Activated CD4-positive, alpha-beta T cell treated with anti-CD3 and anti-CD28 coated beads for 36 hours (primary cell): ENCODE measurements around the gene EPN2. TPM values are rescaled to one million over a fixed set of nuclear protein-coding genes. Genes with fewer than 3 reads are reported as not detected.

Experiments used
- ATAC-seq: fragments of 200-7000 bp; cut with Tn5 transposase; one replicate; pipeline ENCODE4 v1.10.0; 2021; ENCODE audit warnings: mild to moderate bottlenecking, moderate library complexity
- CTCF ChIA-PET: fragments of 350-600 bp; sonication (Branson Sonifier 250); formaldehyde crosslinking; loops from one replicate; lab custom pipeline; 2021; ENCODE audit warnings: antibody characterized with exemption; lab: Charles Lee
- POLR2A ChIA-PET: fragments of 350-600 bp; sonication (Branson Sonifier 250); formaldehyde crosslinking; loops from one replicate; lab custom pipeline; 2021; ENCODE audit warnings: antibody characterized with exemption, inconsistent platforms; lab: Charles Lee
- DNase-seq: peaks from one replicate; pipeline ENCODE4 v3.0.0-alpha.2; 2020
- H3K27ac Mint-ChIP-seq: one replicate; pipeline ENCODE4 v1.8.0; 2021; ENCODE audit warnings: mixed read lengths
- H3K27me3 Mint-ChIP-seq: one replicate; pipeline ENCODE4 v1.8.0; 2021; ENCODE audit warnings: mixed read lengths
- H3K36me3 Mint-ChIP-seq: one replicate; pipeline ENCODE4 v1.8.0; 2021; ENCODE audit warnings: low read depth, mixed read lengths
- H3K4me1 Mint-ChIP-seq: one replicate; pipeline ENCODE4 v1.8.0; 2021; ENCODE audit warnings: mixed read lengths
- H3K4me3 Mint-ChIP-seq: one replicate; pipeline ENCODE4 v1.8.0; 2021; ENCODE audit warnings: mild to moderate bottlenecking, moderate library complexity, mixed read lengths
- H3K9me3 Mint-ChIP-seq: one replicate; pipeline ENCODE4 v1.8.0; 2021; ENCODE audit warnings: low read depth, mixed read lengths
- intact Hi-C, 2 experiments: fragments of 100-400 bp; cut with DNase I in 1 of 2; cut with micrococcal nuclease in 1 of 2; formaldehyde crosslinking; loops; one replicate each; pipeline versions ENCODE4 v1.14.2 to v1.15.1; 2022 to 2024; cut with DNase I, micrococcal nuclease
- total RNA-seq, 2 experiments: library from RNA; stranded (reverse); gene quantifications; one replicate each; pipeline ENCODE4 v1.2.3, GENCODE V29; 2021

EPN2 gene
- total RNA-seq, 2 experiments from 2014 or later: 6.8 to 8.2 TPM

GRCh38 chr17:19307521-19307920 lies 70.4 kb downstream of the EPN2 start:
- H3K4me1 Mint-ChIP-seq: peaks cover 20% of the 10 kb centered on the region
- no peak overlapping the region for H3K4me3 Mint-ChIP-seq
- peaks cover 3% of the 10 kb centered on the region for H3K36me3 Mint-ChIP-seq
- H3K9me3 Mint-ChIP-seq: no peaks in the 10 kb centered on the region
- intact Hi-C loops: no loop called here
- DNase-seq (no peak), ATAC-seq (no peak)
- ChIA-PET POLR2A (interaction anchor here (0.7 kb wide), 1 partner anchor 415 kb away, joined by 3 read pairs; no protein-coding TSS in a partner anchor), CTCF (interaction anchor here (1.4 kb wide), 1 partner anchor 51 kb away, joined by 3 read pairs; no protein-coding TSS in a partner anchor)
- peaks cover 32% of the 10 kb centered on the region for H3K27me3 Mint-ChIP-seq
- no peak overlapping the region for H3K27ac Mint-ChIP-seq

GRCh38 chr17:19308398-19308797 lies 71.2 kb downstream of the EPN2 start:
- Mint-ChIP-seq H3K36me3 (peaks cover 8% of the 10 kb centered on the region), H3K27me3 (peaks cover 32% of the 10 kb centered on the region), H3K4me1 (peaks cover 20% of the 10 kb centered on the region), H3K27ac (no peak overlapping the region), H3K4me3 (no peak overlapping the region), H3K9me3 (no peaks in the 10 kb centered on the region)
- POLR2A ChIA-PET: no interaction called here
- CTCF ChIA-PET: interaction anchor here (1.4 to 1.6 kb wide), 2 partner anchors 30 to 52 kb away, joined by 3 to 4 read pairs; no protein-coding TSS in a partner anchor
- intact Hi-C loops: no loop called here
- ATAC-seq: no peak
- no peak for DNase-seq

GRCh38 chr17:19309701-19310100 lies 72.5 kb downstream of the EPN2 start:
- H3K9me3 Mint-ChIP-seq: no peaks in the 10 kb centered on the region
- intact Hi-C loops: no loop called here
- CTCF ChIA-PET: interaction anchor here (1.6 kb wide), 1 partner anchor 29 kb away, joined by 4 read pairs; no protein-coding TSS in a partner anchor
- no peak overlapping the region for H3K27ac Mint-ChIP-seq
- H3K4me3 Mint-ChIP-seq: no peak overlapping the region
- DNase-seq (no peak), ATAC-seq (no peak)
- POLR2A ChIA-PET: interaction anchor here (0.6 kb wide), 1 partner anchor 13 kb away, joined by 3 read pairs; no protein-coding TSS in a partner anchor
- H3K27me3 Mint-ChIP-seq: peaks cover 32% of the 10 kb centered on the region
- peaks cover 20% of the 10 kb centered on the region for H3K4me1 Mint-ChIP-seq
- peaks cover 9% of the 10 kb centered on the region for H3K36me3 Mint-ChIP-seq

GRCh38 chr17:19310151-19310550 lies 73.0 kb downstream of the EPN2 start:
- CTCF ChIA-PET: no interaction called here
- POLR2A ChIA-PET: no interaction called here

GRCh38 chr17:19311016-19311415 lies 73.8 kb downstream of the EPN2 start:
- intact Hi-C loops: no loop called here
- H3K27ac Mint-ChIP-seq: no peak overlapping the region
- POLR2A ChIA-PET: no interaction called here
- H3K36me3 Mint-ChIP-seq: peaks cover 10% of the 10 kb centered on the region
- H3K9me3 Mint-ChIP-seq: no peaks in the 10 kb centered on the region
- CTCF ChIA-PET: no interaction called here
- peaks cover 25% of the 10 kb centered on the region for H3K27me3 Mint-ChIP-seq
- ATAC-seq (no peak), DNase-seq (no peak)
- no peak overlapping the region for H3K4me3 Mint-ChIP-seq
- H3K4me1 Mint-ChIP-seq: peaks cover 10% of the 10 kb centered on the region

More at GRCh38 chr17:19310151-19310550, 73.0 kb downstream of the EPN2 start:
- DNase-seq (no peak), ATAC-seq (no peak)
- H3K36me3 Mint-ChIP-seq: peaks cover 10% of the 10 kb centered on the region
- H3K27me3 Mint-ChIP-seq: peaks cover 31% of the 10 kb centered on the region
- H3K9me3 Mint-ChIP-seq: no peaks in the 10 kb centered on the region
- intact Hi-C loops: no loop called here
- peaks cover 18% of the 10 kb centered on the region for H3K4me1 Mint-ChIP-seq
- no peak overlapping the region for H3K27ac Mint-ChIP-seq
- no peak overlapping the region for H3K4me3 Mint-ChIP-seq

- Mint-ChIP-seq H3K9me3 (no peaks in the 10 kb centered on the region), H3K27me3 (peaks cover 23% of the 10 kb centered on the region), H3K4me1 (peaks cover 4% of the 10 kb centered on the region), H3K36me3 (peaks cover 10% of the 10 kb centered on the region), H3K27ac (no peak overlapping the region), H3K4me3 (no peak overlapping the region)
- intact Hi-C loops: no loop called here
- ATAC-seq (no peak), DNase-seq (no peak)
- POLR2A ChIA-PET: no interaction called here
- CTCF ChIA-PET: no interaction called here
Observed at GRCh38 chr17:19311421-19312215, 74.5 kb downstream of the EPN2 start.

GRCh38 chr17:19312406-19312805 lies 75.2 kb downstream of the EPN2 start:
- no peak for DNase-seq
- CTCF ChIA-PET: no interaction called here
- Mint-ChIP-seq H3K4me3 (no peak overlapping the region), H3K27ac (no peak overlapping the region), H3K36me3 (peaks cover 10% of the 10 kb centered on the region), H3K4me1 (no peaks in the 10 kb centered on the region), H3K9me3 (no peaks in the 10 kb centered on the region), H3K27me3 (peaks cover 20% of the 10 kb centered on the region)
- intact Hi-C loops: no loop called here
- ATAC-seq: no peak
- POLR2A ChIA-PET: no interaction called here

GRCh38 chr17:19313066-19313745 lies 76.0 kb downstream of the EPN2 start:
- Mint-ChIP-seq H3K27me3 (peaks cover 17% of the 10 kb centered on the region), H3K9me3 (no peaks in the 10 kb centered on the region), H3K27ac (no peak overlapping the region), H3K36me3 (peaks cover 12% of the 10 kb centered on the region), H3K4me3 (no peak overlapping the region), H3K4me1 (no peaks in the 10 kb centered on the region)
- POLR2A ChIA-PET: no interaction called here
- DNase-seq (no peak), ATAC-seq (no peak)
- intact Hi-C loops: no loop called here
- CTCF ChIA-PET: no interaction called here

GRCh38 chr17:19313746-19314651 lies 76.8 kb downstream of the EPN2 start:
- ChIA-PET CTCF (interaction anchor here (1.0 kb wide), 1 partner anchor 19 kb away, joined by 3 read pairs; no protein-coding TSS in a partner anchor), POLR2A (no interaction called here)
- peaks cover 13% of the 10 kb centered on the region for H3K27me3 Mint-ChIP-seq

GRCh38 chr17:19315104-19315503 lies 77.9 kb downstream of the EPN2 start:
- Mint-ChIP-seq H3K27ac (no peak overlapping the region), H3K27me3 (peaks cover 7% of the 10 kb centered on the region), H3K36me3 (peaks cover 10% of the 10 kb centered on the region), H3K4me1 (no peaks in the 10 kb centered on the region), H3K4me3 (no peak overlapping the region), H3K9me3 (no peaks in the 10 kb centered on the region)
- intact Hi-C loops: no loop called here
- no peak for DNase-seq
- CTCF ChIA-PET: interaction anchor here (1.0 kb wide), 1 partner anchor 18 kb away, joined by 3 read pairs; no protein-coding TSS in a partner anchor
- POLR2A ChIA-PET: no interaction called here
- no peak for ATAC-seq

More at GRCh38 chr17:19313746-19314651, 76.8 kb downstream of the EPN2 start:
- no peak overlapping the region for H3K27ac Mint-ChIP-seq
- ATAC-seq (no peak), DNase-seq (no peak)
- H3K4me1 Mint-ChIP-seq: no peaks in the 10 kb centered on the region
- no peak overlapping the region for H3K4me3 Mint-ChIP-seq
- H3K36me3 Mint-ChIP-seq: peaks cover 10% of the 10 kb centered on the region
- intact Hi-C loops: no loop called here
- H3K9me3 Mint-ChIP-seq: no peaks in the 10 kb centered on the region
